Erythroblast (primary cell): Measurements from ENCODE around the gene SLC1A4.

Source experiments
- GATA1 ChIP-seq: IDR thresholded peaks from 2 replicates; pipeline ENCODE4 v1.6.1; 2011; ENCODE audit warnings: low read depth, mild to moderate bottlenecking, control low read depth, low read length, moderate library complexity
- POLR2A ChIP-seq: IDR thresholded peaks from 2 replicates; pipeline ENCODE4 v1.6.1; 2011; ENCODE audit warnings: mild to moderate bottlenecking, low read length

- TF ChIP-seq POLR2A = no peak
- no peak for TF ChIP-seq GATA1
Measured at GRCh38 chr2:65053199-65053598, 64.0 kb downstream of the SLC1A4 start.
